Mesendoderm (in vitro differentiated cells): ENCODE results near the gene PSME3. TPM values are rescaled to one million over a fixed set of nuclear protein-coding genes. Genes with fewer than 3 reads are reported as not detected.

ENCODE experiments used
- DNase-seq: peaks from one replicate; pipeline ENCODE4 v3.0.0; 2013
- H2AK5ac ChIP-seq: 2 replicates; pipeline ENCODE4 v1.6.1; 2013; ENCODE audit warnings: low read length, inconsistent platforms
- H2BK120ac ChIP-seq: 2 replicates; pipeline ENCODE4 v1.6.1; 2013; ENCODE audit warnings: low read depth, mild to moderate bottlenecking, low read length, moderate library complexity, mixed read lengths
- H2BK15ac ChIP-seq: replicated peaks from 2 replicates; pipeline ENCODE4 v1.6.1; 2013; ENCODE audit warnings: low read depth, mild to moderate bottlenecking, moderate library complexity
- H2BK5ac ChIP-seq: 2 replicates; pipeline ENCODE4 v1.6.1; 2013; ENCODE audit warnings: low read length, inconsistent platforms
- H3K18ac ChIP-seq: 2 replicates; pipeline ENCODE4 v1.6.1; 2013; ENCODE audit warnings: mild to moderate bottlenecking, low read length, mixed read lengths
- H3K23ac ChIP-seq: one replicate; pipeline ENCODE4 v1.6.1; 2013; ENCODE audit warnings: low read length
- H3K27ac ChIP-seq: 2 replicates; pipeline ENCODE4 v1.5.1; 2013; ENCODE audit warnings: low read depth, mild to moderate bottlenecking, inconsistent platforms, low read length, moderate library complexity
- H3K27me3 ChIP-seq: 2 replicates; pipeline ENCODE4 v1.6.1; 2013; ENCODE audit warnings: low read length, control low read depth, mild to moderate bottlenecking, inconsistent platforms; ENCODE audit not compliant: insufficient read depth, poor library complexity
- H3K36me3 ChIP-seq: 2 replicates; pipeline ENCODE4 v1.6.1; 2013; ENCODE audit warnings: low read length, inconsistent platforms; ENCODE audit not compliant: control insufficient read depth, insufficient read depth
- H3K4ac ChIP-seq: one replicate; pipeline ENCODE4 v1.6.1; 2013; ENCODE audit warnings: low read depth, mild to moderate bottlenecking, low read length, moderate library complexity
- H3K4me1 ChIP-seq: 2 replicates; pipeline ENCODE4 v1.6.1; 2013; ENCODE audit warnings: low read depth, low read length, inconsistent platforms; ENCODE audit not compliant: control insufficient read depth
- H3K4me2 ChIP-seq: 2 replicates; pipeline ENCODE4 v1.6.1; 2013; ENCODE audit warnings: low read length
- H3K4me3 ChIP-seq: 2 replicates; pipeline ENCODE4 v1.5.1; 2013; ENCODE audit warnings: mild to moderate bottlenecking, low read length
- H3K56ac ChIP-seq: one replicate; pipeline ENCODE4 v1.6.1; 2013; ENCODE audit warnings: low read length
- H3K79me1 ChIP-seq: 2 replicates; pipeline ENCODE4 v1.6.1; 2013; ENCODE audit warnings: low read length, inconsistent platforms
- H3K79me2 ChIP-seq: 2 replicates; pipeline ENCODE4 v1.6.1; 2013; ENCODE audit warnings: mild to moderate bottlenecking, low read length; ENCODE audit not compliant: control insufficient read depth, insufficient read depth
- H3K9ac ChIP-seq: 2 replicates; pipeline ENCODE4 v1.6.1; 2013; ENCODE audit warnings: low read length, inconsistent platforms
- H4K5ac ChIP-seq: one replicate; pipeline ENCODE4 v1.6.1; 2013; ENCODE audit warnings: low read length
- H4K8ac ChIP-seq: one replicate; pipeline ENCODE4 v1.6.1; 2013; ENCODE audit warnings: low read depth, mild to moderate bottlenecking, control low read depth, low read length, moderate library complexity
- WGBS: extraction: QIAGEN DNeasy Blood & Tissue Kit; methylation state at CpG from one replicate; pipeline ENCODE4 v1.1.7; 2013; ENCODE audit warnings: low lambda C conversion rate, missing lambda C conversion rate; ENCODE audit not compliant: insufficient coverage; ENCODE audit errors: extremely low coverage; 5-methylcytosine and 5-hydroxymethylcytosine counted together
- polyA plus RNA-seq, 2 experiments: library from polyadenylated mRNA; stranded (reverse); fragments of 200-250 nt; gene quantifications; one replicate each; pipeline ENCODE4 v1.2.3, GENCODE V29; 2013

Gene PSME3
- 276 TPM for polyA plus RNA-seq (2013, experiment 1 of 2)
- polyA plus RNA-seq (2013, experiment 2 of 2): 278 TPM

DNA sequence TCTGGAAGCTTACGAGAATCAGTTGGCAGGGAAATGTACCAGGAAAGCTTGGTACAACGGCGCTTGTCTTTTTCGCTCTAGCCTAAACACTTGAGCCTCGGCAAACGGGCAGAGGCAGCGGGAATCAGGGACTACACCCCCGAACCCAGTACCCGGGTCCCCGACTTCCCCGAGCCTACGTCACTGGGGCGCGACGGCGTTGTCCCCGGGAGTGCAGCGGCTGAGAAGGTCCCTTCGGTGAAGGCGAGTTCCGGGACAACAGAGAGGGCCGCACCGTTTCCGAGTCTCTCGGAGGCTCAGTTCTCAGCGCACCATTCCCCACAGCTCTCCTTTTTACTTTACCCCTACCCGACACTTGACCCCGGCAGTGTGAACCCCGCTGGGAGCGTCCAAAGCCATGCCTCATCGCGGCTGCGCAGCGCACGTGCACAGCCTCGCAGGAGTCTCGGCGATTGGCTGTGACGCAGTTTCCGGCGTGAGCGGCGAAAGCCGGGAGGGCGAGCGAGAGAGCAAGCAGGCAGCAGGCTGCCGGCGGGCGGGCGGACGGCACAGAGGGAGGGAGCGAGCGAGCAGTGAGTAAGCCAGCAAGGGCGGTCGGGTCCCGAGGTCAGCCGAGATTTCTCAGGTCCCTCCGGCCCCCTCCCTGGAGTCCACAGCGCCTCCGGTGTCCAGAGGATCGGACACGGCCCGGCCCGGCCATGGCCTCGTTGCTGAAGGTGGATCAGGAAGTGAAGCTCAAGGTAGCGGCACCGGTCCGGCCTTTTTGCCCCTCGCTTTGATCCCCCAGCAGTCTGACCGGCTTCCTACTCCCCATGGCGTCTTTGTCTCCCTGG lies at the start of gene PSME3:
Gene PSME3, plus strand, starts transcription at position 464 of the 833 bp plus-strand sequence. Its CDS starts 235 bp downstream, at position 699.
- H3K36me3 ChIP-seq: peaks cover 9% of the 10 kb centered on the region
- H3K9ac ChIP-seq: peak within 1 kb of the TSS; percentile 93
- peak within 1 kb of the TSS; percentile 72 for H3K23ac ChIP-seq
- peak within 1 kb of the TSS; percentile 97 for H3K56ac ChIP-seq
- H3K27ac ChIP-seq: peak within 1 kb of the TSS; percentile 21
- no peak within 1 kb of the TSS for H2BK120ac ChIP-seq
- H3K4me3 ChIP-seq: peak within 1 kb of the TSS; percentile 89
- H2BK15ac ChIP-seq: no peak within 1 kb of the TSS
- H3K27me3 ChIP-seq: no peaks in the 10 kb centered on the region
- H3K4me2 ChIP-seq: peak within 1 kb of the TSS; percentile 99
- peaks cover 8% of the 10 kb centered on the region for H3K79me1 ChIP-seq
- no CpG with 5 or more reads among the region's 71 CpGs for WGBS
- H4K5ac ChIP-seq: peak within 1 kb of the TSS; percentile 95
- peak within 1 kb of the TSS; percentile 10 for H3K18ac ChIP-seq
- DNase-seq: peak; percentile 95
- H4K8ac ChIP-seq: peak within 1 kb of the TSS; percentile 100
- peak within 1 kb of the TSS; percentile 72 for H2BK5ac ChIP-seq
- H3K4me1 ChIP-seq: no peaks in the 10 kb centered on the region
- peaks cover 18% of the 10 kb centered on the region for H3K79me2 ChIP-seq
- peak within 1 kb of the TSS; percentile 66 for H3K4ac ChIP-seq
- peak within 1 kb of the TSS; percentile 25 for H2AK5ac ChIP-seq

DNA sequence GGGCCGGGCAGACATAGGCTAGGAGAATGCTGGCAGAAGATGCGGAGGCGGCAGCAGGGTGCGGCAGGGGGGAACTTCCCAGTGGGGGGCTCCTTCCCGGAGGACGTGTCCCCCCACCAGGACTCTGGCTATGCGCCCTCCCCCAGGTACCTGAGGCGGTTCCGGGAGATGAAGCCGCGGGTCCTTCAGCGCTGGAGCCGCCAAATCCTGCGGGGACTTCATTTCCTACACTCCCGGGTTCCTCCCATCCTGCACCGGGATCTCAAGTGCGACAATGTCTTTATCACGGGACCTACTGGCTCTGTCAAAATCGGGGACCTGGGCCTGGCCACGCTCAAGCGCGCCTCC lies 49.4 kb upstream of the PSME3 start:
- Histone ChIP-seq H2BK15ac (no peak overlapping the region), H3K23ac (no peak overlapping the region), H3K4me3 (no peak overlapping the region), H3K27me3 (peaks cover 6% of the 10 kb centered on the region), H3K79me1 (no peaks in the 10 kb centered on the region), H2BK120ac (no peak overlapping the region), H3K18ac (no peak overlapping the region), H3K4ac (no peak overlapping the region), H3K36me3 (no peaks in the 10 kb centered on the region), H4K8ac (no peak overlapping the region), H2AK5ac (no peak overlapping the region), H3K9ac (no peak overlapping the region), H2BK5ac (no peak overlapping the region), H4K5ac (no peak overlapping the region), H3K4me1 (peaks cover 3% of the 10 kb centered on the region), H3K79me2 (no peaks in the 10 kb centered on the region), H3K56ac (no peak overlapping the region), H3K27ac (peak overlapping the region; percentile 6), H3K4me2 (no peak overlapping the region)
- no peak for DNase-seq
- WGBS: no CpG with 5 or more reads among the region's 22 CpGs

- Histone ChIP-seq H3K4ac (no peak overlapping the region), H2BK15ac (no peak overlapping the region), H3K4me3 (no peak overlapping the region), H3K18ac (no peak overlapping the region), H3K79me2 (no peaks in the 10 kb centered on the region), H3K27me3 (peaks cover 6% of the 10 kb centered on the region), H2BK120ac (no peak overlapping the region), H3K79me1 (no peaks in the 10 kb centered on the region), H3K36me3 (no peaks in the 10 kb centered on the region), H2BK5ac (no peak overlapping the region), H2AK5ac (no peak overlapping the region), H3K27ac (no peak overlapping the region), H3K56ac (no peak overlapping the region), H3K23ac (no peak overlapping the region), H3K4me1 (peaks cover 3% of the 10 kb centered on the region), H4K5ac (no peak overlapping the region), H3K9ac (no peak overlapping the region), H3K4me2 (no peak overlapping the region), H4K8ac (no peak overlapping the region)
- WGBS: no CpG with 5 or more reads among the region's 25 CpGs
- no peak for DNase-seq
These were observed 48.8 kb upstream of the PSME3 start for GRCh38 chr17:42784409-42784808.

DNA sequence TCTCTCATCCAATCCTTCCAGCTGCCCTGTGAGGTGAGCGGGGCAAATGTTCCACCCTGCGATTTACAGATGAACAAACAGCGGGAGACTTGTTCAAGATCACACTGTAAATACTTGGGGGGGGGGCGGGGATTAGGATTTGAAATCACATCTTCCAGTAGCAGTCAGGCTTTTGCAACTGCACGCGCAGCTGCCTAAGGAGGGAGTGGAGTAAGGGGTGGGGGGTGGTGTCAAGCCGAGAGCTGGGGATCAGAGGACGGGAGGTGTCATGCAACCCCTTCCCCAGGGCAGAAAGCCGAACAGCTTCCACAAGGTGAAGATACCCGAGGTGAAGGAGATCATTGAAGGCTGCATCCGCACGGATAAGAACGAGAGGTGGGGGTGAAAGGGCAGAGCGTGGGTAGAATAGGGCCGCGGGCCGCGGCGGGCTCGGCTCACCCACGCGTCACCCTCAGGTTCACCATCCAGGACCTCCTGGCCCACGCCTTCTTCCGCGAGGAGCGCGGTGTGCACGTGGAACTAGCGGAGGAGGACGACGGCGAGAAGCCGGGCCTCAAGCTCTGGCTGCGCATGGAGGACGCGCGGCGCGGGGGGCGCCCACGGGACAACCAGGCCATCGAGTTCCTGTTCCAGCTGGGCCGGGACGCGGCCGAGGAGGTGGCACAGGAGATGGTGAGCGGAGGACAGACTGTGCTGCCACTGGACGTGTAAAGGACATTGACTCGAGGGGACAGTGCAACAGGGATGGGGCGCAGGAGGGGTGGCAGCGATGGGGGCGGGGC lies 48.2 kb upstream of the PSME3 start:
- no peak overlapping the region for H2BK5ac ChIP-seq
- H3K27me3 ChIP-seq: peaks cover 6% of the 10 kb centered on the region
- no peaks in the 10 kb centered on the region for H3K36me3 ChIP-seq
- H3K4ac ChIP-seq: no peak overlapping the region
- no peaks in the 10 kb centered on the region for H3K79me1 ChIP-seq
- H3K23ac ChIP-seq: no peak overlapping the region
- no peak overlapping the region for H4K5ac ChIP-seq
- no peak overlapping the region for H2BK15ac ChIP-seq
- no peak overlapping the region for H3K27ac ChIP-seq
- H2AK5ac ChIP-seq: no peak overlapping the region
- no peak overlapping the region for H3K56ac ChIP-seq
- no peak overlapping the region for H3K9ac ChIP-seq
- H3K4me3 ChIP-seq: no peak overlapping the region
- H3K4me2 ChIP-seq: no peak overlapping the region
- H3K18ac ChIP-seq: no peak overlapping the region
- no peak for DNase-seq
- no CpG with 5 or more reads among the region's 52 CpGs for whole genome bisulfite sequencing
- no peaks in the 10 kb centered on the region for H3K79me2 ChIP-seq
- no peak overlapping the region for H2BK120ac ChIP-seq
- peaks cover 1% of the 10 kb centered on the region for H3K4me1 ChIP-seq
- no peak overlapping the region for H4K8ac ChIP-seq

- Histone ChIP-seq H3K18ac (no peak overlapping the region), H4K5ac (no peak overlapping the region), H3K4me2 (no peak overlapping the region), H3K4ac (no peak overlapping the region), H3K27ac (no peak overlapping the region), H2BK15ac (no peak overlapping the region), H3K4me3 (no peak overlapping the region), H3K9ac (no peak overlapping the region), H3K23ac (no peak overlapping the region), H3K36me3 (no peaks in the 10 kb centered on the region), H3K4me1 (no peaks in the 10 kb centered on the region), H3K27me3 (no peaks in the 10 kb centered on the region), H3K79me1 (no peaks in the 10 kb centered on the region), H2AK5ac (no peak overlapping the region), H3K79me2 (no peaks in the 10 kb centered on the region), H2BK5ac (no peak overlapping the region), H3K56ac (no peak overlapping the region), H4K8ac (no peak overlapping the region), H2BK120ac (no peak overlapping the region)
- no CpG with 5 or more reads among the region's 11 CpGs for WGBS
- DNase-seq: no peak
These were observed 45.9 kb upstream of the PSME3 start for GRCh38 chr17:42787266-42787665.
